Medulla oblongata (tissue), 1 donor: ENCODE results near the gene SDHA.

Experiments used
- DNase-seq: peaks from one replicate; pipeline ENCODE4 v3.0.0-alpha.2; 2015; ENCODE audit errors: extremely low spot score

SDHA gene

GRCh38 chr5:186091-187041 is 31.8 kb upstream of the SDHA start:
- DNase-seq: no peak

- DNase-seq: no peak
Observed at GRCh38 chr5:187042-187431, 31.1 kb upstream of the SDHA start.

DNA sequence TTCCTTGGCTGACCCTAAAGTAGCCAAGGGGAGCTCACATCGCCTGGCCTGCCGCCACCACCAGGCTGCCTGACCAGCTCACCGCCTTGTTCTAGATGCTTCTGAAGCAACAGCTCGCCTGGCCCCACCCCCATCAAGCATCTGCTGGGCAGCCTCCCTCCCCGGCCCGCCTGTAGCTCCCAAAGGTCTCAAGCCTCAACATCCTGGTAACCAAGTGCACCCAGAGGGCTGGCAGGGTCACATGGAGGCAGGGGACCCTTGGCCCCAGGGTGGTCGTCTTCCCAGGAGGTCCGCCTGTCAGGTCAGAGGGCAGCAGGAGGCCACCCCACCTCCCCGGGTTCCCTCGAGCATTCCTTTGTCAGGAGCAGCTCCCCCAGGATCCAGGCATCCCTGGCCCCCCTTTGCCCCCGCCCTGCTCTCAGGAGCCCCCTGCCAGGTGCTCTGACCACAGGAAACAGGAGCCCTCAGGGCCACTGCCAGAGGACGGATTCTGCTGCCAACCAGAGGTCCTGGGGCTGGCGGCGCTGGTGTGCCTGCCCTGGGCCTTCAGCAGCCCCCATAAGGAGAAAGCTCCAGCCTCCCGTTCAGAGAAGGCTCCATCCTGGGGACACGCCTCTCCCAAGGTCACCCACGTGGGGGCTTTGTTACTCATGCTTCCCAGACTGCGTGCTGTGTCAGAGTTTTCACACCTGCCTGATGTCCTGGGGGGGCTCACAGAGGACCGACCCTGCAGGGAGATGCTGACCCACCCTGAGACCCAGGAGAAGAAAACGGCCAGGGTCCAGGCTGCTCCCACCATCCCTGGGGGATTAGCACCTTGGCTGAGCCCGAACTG is 30.3 kb upstream of the SDHA start:
- DNase-seq: no peak

GRCh38 chr5:188488-189481 is 29.3 kb upstream of the SDHA start:
- DNase-seq: peak; percentile 87

DNA sequence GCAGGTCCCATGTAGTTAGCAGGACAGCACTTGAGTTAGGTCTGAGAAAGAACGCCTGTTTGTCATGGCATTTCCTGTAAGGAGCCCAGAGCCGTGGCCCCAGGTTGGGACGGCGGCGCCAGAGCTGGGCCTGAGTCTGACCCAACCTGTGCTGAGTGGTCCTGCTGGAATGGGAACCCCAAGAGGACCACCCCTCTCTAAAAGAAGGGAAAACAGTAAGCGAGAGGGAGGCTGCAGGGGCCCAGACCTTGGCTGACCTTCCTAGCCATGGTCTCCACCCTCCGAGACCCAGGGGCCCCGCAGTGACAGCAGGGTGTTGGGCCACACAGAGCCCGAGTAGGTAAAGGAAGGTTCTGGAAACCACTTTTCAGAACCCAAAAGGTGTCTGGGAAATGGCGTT is 28.6 kb upstream of the SDHA start:
- no peak for DNase-seq

- no peak for DNase-seq
Observed at GRCh38 chr5:189976-190365, 28.1 kb upstream of the SDHA start.

DNA sequence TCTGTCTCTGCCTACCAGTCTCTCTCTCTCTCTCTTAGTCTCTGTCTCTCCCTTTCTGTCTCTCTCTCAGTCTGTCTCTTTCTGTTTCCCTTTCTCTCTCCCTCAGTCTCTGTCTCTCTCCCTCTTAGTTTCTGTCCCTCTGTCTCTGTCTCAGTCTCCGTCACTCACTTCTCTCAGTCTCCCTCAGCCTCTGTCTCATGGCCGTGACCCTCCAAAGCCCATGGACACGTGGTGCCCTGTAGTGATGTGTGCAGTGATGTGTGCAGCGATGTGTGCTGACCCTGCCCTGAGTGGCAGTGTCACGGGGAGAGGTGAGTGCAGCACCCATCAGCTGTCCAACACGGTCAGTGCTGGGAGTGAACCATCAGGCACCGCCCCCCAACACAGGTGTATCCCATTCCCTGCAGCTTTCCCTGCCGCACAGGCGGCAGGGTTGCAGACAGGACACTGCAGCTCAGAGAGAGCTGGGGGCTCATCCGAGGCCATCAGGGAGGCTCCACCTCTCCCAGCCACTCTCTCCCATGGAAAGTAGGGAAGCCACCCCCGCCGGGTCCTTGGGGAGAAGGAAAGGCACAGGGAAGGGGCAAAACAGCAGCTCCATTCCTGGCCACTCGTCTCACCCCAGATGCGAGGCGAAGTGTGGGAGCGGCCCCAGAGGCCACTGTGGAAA is 27.6 kb upstream of the SDHA start:
- DNase-seq: no peak

DNA sequence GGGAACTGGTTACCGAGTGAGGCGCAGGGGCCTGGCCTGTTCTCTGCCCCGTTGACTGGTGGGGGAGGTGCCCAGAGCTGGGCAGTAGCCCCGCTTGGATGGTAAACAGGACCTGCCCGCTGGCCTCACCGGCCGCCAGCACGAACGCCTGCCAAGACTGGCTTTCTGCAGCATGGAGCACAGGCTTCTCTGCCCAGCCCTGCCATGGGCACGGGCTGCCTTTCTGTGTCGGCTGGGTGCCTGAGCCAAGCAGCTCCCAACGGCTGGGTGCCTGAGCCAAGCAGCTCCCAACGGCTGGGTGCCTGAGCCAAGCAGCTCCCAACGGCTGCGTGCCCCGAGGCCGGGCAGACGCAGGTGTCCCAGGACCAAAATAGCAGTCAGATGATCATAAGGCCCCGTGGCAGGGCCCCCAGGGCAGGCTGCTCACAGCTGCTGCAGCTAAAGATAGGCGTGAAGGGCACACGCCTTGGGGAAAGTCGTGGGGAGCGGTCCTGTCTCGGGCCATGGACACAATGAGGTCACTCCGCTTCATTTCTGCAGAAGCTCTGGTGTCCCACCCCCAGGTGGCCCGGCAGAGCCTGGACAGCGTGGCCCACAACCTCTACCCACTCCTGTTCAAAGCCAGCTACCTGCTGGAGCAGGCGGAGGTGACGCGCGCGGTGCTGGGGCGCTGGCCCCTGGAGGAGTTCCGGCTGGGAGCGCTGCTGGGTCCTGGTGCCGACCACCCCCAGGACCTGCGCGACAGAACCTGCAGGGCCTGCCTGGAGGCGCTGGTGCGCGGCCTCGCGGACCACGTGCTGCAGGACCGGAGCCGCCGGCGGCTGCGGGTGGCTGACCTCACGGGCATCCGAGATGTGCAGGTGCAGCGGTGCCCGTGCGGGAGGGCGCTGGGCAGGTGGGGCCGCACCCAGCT is 26.8 kb upstream of the SDHA start, which contains the start of gene LRRC14B:
LRRC14B (plus strand) TSS at position 460 of the 913 bp plus-strand sequence; CDS start at position 504, 44 bp downstream.
- peak; percentile 62 for DNase-seq

DNA sequence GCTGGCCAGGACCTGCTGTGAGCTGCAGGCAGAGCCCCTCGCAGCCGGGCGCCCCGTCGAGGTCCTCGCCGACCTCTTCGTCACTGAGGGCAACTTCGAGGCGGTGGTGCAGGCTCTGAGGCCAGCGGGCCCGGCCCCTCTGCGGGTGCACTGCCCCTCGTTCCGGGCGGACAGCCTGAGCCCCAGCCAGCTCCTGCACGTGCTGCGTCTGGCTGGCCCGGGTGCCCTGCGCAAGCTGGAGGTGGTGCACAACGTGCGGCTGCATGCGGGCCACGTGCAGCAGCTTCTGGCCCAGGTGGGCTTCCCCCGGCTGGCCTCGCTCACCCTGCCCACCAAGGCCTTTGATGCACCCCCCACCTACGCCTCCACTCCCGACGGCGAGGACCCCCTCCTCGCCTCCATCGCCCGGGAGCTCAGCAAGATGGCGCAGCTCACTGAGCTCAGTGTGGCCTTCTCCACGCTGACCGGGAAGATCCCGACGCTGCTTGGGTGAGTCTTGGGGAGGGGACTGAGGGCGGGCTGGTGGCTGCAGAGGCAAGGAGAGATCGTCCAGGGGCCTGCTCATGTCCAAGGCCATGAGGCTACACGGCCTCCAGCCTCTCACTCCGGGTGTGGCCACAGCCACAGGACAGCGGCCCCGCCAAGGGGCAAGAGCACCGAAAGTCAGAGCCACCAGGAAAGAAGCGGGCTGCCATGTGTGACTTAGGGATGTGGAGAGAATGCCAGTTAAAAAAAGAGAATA is 26.0 kb upstream of the SDHA start:
- DNase-seq: no peak

- no peak for DNase-seq
Observed at GRCh38 chr5:192691-192969, 25.5 kb upstream of the SDHA start.

DNA sequence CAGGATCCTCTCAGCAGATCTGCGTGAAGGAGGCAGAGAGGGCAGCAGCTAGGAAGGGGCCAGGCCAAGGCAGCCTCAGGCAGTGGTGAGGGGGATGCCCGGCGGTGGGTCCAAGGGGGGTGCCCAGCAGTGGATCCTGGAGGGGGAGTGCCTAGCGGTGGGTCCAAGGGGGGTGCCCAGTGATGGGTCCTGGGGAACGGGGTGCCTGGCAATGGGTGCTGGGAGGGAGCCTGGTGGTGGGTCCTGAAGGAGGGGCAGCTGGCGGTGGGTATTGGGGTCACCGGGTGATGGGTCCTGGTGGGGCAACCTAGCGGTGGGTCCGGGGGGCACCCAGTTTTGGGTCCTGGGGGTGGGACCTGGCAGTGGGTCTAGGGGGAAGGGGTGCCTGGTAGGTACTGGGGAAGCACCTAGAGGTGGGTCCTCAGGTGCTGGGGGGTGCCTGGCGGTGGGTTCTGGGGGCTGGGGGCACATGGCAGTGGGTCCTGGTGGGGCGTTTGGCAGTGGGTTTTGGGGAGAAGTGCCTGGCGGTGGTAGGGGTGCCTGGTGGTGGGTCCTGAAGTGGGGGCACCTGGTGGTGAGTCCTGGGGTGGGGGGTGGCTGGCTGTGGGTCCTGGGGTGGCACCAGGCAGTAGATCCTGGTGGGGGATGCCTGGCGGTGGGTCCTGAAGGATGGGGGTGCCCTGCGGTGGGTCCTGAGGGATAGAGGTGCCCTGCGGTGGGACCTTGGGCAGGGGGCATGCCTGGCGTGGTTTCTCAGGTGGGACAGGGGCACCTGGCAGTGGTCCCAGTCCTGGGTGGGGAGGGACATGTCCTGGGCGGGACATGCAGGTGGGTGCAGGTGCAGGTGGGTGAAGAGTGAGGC is 24.9 kb upstream of the SDHA start:
- no peak for DNase-seq

DNA sequence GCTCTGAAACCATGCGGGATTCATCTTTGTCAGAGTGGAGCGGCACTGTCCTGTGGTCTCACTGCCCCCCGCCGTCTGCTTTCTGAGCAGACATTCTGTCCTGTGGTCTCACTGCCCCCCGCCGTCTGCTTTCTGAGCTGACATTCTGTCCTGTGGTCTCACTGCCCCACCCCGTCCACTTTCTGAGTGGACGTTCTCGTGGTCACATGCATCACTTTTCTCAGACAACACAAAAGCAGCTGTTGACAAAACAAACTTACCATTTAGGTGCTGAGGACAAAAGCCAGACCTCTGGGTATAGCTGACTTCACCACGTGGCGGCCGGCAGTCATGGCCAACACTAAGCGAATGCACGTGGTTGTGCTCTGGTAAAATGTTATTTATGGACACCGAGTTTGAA is 24.0 kb upstream of the SDHA start:
- DNase-seq: no peak

DNA sequence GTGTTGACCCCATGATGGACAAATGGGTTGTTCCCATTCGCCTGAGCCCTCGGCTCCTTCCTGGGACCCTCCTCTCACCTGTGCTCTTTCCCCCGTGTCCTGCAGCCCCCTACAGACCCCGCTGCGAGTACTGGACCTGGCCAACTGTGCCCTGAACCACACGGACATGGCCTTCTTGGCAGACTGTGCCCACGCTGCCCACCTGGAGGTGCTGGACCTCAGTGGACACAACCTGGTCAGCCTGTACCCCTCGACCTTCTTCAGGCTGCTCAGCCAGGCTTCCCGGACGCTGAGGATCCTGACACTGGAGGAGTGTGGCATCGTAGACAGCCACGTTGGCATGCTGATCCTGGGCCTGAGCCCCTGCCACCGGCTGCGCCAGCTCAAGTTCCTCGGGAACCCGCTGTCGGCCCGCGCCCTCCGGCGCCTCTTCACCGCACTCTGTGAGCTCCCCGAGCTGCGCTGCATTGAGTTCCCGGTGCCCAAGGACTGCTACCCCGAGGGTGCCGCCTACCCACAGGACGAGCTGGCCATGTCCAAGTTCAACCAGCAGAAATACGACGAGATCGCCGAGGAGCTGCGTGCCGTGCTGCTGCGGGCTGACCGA is 23.4 kb upstream of the SDHA start:
- no peak for DNase-seq

DNA sequence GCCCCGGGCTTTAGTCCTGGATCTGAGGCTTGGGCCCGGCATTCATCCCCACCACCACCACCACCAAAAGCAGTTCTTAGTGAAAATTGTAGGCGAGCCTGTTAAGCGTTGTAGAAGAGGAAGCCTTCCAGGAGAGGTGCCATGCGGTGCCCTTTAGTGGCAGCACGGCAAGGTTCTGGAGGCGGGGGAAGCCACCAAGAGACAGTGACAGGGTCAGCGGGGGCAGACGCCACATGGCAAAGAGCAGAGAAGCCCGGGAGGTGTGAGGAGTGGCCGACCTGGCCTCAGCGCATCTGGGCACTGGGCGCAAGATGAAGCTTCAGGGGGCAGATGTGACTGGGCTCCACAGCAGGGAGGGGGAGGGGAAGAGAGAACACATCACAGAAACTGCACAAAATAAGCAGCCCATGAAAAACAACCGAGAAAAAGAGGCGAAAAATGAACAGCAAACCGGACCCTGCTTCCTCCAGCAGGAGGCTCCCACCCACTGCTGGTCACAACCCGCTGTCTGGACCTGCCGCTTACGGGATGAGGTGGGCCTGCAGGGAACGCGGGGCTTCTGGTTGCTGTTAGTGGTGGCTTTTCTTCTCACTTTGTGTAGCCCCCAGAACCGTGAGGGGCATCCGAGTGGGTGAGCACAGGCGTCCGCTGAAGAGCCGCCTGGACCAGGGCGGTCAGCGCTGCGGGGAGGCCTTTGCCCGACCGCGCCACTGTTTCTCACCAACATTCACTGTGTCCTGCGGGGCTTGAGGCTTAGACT is 22.5 kb upstream of the SDHA start:
- no peak for DNase-seq

DNA sequence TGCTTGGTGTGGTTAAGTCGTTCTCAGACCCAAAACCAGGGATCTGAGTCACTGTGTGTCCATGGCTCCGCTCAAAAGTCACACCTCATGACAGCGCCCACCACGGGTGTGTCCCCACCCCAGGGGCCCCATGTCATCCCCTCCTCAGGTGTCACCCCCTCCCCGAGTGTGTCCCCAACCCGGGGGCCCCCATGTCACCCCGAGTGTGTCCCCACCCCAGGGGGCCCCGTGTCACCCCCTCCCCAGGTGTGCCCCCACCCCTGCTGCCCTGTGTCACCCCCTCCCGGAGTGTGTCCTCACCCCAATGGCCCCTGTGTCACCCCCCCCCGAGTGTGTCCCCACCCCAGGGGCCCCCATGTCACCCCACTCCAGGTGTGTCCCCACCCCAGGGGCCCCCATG is 21.8 kb upstream of the SDHA start:
- DNase-seq: no peak

GRCh38 chr5:197031-197430 is 21.1 kb upstream of the SDHA start:
- DNase-seq: peak; percentile 64

DNA sequence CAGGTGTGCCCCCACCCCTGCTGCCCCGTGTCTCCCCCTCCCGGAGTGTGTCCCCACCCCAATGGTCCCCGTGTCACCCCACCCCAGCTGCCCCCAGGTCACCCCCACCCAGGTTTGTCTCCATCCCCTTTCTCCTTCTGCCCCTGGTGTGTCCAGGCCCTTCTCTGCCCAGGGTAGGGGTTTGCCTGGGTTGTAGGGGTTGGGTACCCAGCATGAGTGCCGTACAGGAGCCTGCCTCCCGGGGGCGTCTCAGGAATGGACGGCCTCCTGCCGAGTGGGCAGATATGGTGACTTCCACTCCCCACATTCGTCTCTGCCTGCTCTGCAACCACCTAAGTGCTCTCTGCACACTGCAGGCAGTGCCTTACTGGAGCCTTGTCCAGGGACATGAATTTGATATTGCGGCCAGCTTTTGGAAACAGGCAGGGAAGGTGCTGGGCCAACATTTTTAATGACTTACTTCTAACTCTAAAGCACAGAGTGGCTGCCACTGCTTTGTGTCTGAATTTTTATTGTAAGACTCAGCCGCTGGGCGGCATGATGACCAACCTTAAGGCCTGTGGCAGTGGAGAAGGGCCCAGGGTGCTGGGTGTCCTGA is 20.1 kb upstream of the SDHA start:
- DNase-seq: no peak
